ENCODE measurements around the gene NSUN3.
"Not testable (repeated sequence)": the region's sequence is repeated elsewhere in the genome, so short reads cannot be mapped to it uniquely, and the experiment has no call there.

NSUN3 gene
- total RNA-seq = 13.9 to 33.6 (median 26.5) reads per million in 17 experiments

DNA sequence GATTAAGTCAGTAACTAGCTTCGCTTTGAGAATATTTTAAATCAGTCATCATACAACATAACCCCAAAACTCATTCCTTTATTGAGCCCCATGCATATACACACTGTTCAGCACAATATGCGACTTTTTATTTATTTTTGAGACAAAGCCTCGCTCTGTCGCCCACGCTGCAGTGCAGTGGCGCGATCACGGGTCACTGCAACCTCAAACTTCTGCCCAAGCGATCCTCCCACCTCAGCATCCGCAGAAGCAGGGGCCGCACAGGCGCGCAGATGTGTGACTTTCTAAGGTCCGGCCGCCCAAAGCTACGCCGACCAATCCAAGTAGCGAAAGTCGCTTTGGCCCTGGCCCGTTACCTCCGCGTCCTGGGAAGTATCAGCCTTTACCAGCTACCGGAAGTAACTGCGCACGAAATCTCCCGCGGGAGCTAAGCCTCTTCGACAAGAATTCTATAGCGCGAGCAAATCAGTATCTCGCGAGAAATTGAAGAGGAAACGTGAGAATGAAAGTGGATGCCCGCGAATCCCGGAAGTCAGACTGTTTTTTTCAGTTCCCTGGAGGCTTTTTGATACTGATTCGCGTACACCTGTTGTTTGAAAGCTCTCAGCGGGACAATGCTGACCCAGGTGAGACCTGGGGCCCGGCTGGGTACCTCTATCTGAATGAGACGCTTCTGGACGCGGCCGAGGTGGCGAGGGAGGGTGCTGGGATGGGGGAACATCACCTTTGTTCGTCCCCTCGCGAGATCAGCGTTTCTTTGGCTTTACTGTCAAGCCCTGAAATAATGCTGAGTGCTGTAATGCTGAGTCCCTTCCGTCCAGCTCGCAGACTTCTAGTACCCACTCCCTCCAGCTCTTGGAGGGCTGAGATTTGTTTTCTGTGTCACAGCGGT, at the start of gene NSUN3, which contains the start of gene DHFR2:
Gene NSUN3 (plus strand): TSS at position 549 of the 892 bp plus-strand sequence. CDS start 66 bp downstream, at position 615.
Gene DHFR2 (minus strand): TSS at position 404 of the 892 bp plus-strand sequence. CDS start 1,405 bp downstream, outside the sequence.
- peak; percentile 96 to 99 (median 98) for DNase-seq

GRCh38 chr3:94015025-94015424, 47.8 kb upstream of the NSUN3 start:
- DNase-seq = no peak

DNA sequence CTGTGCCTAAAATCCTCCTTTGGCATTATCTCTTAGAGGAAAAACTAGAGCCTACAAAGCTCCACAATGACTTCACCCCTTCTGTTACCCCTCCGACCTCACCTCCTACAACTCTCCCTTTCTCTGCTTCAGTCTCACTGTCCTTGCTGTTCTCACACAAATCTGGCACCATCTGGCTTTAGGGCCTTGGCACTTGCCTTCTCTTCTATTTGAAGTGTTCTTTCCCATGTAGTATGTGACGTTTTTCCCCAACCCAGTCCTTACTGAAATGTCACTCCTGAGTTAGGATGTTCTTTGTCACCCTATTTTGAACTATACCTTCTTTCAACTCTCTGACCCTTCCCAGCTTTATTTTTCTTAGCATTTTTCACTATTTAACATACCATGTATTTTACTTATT, 43.2 kb upstream of the NSUN3 start:
- no peak for DNase-seq

DNA sequence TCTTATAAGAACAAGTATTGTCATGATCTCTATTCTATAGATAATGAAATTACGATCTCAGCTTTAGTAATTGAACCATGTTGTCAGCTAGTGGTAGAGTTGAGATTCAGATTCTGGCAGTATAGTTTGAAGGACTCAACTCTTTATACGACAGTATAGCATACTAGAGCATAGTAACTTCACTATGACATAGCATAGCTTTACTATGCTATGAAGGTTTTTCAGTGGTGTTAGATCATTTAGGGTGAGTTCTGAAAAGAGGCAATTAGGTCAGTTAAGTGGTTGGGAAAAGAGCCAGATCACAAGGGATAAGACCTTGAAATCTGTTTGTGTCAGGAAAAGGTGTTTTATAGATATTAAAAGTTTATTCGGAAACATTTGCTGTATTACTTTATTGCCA, 42.6 kb upstream of the NSUN3 start:
- no peak for DNase-seq

DNA sequence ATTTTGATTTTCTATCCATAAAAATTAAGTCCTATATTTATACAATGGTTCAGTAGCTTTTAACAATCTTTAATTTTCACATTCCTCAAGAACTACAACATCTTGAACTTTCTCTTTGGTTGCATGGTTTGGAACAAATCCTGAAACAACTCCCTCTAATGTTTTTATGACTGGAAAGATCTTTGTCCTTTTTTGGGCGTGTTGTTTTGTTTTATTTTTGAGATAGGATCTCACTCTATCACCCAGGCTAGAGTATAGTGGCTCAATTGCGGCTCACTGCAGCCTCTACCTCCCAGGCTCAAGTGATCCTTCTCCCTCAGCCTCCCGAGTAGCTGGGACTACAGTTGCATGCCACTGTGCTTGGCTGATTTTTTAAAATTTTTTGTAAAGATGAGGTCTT, 38.5 kb upstream of the NSUN3 start:
- no peak for DNase-seq

DNA sequence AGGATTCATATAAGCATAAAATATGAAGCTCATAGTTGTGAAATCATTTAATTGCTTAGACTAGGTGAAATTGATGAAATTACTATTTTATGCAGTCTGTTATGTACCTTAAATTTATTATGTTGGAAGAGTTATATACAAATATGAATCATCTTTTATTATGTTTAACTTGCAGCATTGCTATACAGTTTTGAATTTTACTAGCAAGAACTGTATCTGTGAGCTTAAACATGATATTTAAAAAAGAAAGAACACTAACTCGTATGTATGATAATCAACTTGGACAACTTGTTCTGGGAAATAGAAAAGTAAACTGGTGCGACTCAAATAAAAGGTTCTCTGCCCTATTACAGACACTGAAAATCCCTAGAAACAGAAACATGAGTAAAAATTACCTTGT, 36.2 kb upstream of the NSUN3 start:
- no peak for DNase-seq

DNA sequence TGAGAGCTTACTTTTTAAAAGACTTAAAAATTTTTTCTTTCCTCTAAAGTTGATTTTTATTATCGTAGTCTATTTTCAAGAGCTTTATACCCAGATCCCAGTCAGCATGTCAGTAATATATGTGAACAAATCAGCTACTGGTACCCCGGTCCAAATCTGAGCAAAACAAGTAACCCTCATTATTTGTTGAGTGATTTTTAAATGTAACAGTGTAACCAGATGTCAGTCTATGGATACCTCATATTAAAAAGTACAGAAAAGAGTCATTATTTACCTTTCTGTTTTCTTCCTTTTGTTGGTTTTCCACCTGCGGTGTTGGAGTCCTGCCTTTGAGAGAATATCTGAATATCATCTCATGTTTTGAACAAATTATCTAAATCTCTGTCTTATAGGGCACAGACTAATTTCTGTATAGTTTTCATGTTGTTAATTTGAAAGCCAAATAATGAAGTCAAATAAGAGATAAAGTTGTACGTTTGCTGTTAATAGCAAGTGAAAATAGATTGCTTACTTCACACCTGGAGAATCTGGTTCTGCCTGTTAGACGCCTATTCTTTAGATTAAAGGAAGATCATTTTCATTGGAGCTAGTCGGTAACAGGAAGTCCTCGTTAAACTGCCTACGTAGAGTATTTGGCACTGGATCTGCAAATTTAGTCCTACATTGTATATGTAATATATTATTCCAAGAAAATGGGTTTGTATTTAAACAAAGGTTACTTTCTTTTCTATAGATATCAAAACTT, 34.6 kb upstream of the NSUN3 start, which contains the start of gene STX19:
Gene STX19 (minus strand): TSS at position 505 of the 745 bp plus-strand sequence. CDS start 13,328 bp downstream, outside the sequence.
- no peak for DNase-seq

- DNase-seq = peak; percentile 8 to 52 (median 24)
These were observed 25.9 kb upstream of the NSUN3 start for GRCh38 chr3:94036909-94037507.

GRCh38 chr3:94043285-94043684, 19.6 kb upstream of the NSUN3 start:
- DNase-seq = no peak

GRCh38 chr3:94044100-94044936, 18.5 kb upstream of the NSUN3 start:
- not testable (repeated sequence) for DNase-seq

DNA sequence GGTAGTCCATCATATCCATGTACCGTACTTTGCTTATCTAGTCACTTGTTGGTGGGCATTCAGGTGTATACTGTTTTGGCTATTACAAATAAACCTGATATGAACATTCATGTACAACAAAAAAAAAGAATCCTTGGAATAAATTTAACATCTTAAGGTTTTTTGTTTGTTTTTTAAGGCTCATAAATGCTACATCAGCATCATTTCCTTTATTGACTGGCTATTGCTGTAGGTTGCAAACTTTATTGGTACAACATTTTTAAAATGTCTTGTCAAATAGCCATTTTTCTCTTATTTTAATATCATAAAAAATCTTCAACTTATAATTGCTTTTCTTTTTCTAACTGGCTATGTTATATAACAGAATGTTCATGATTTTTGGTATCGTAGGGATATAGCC, 16.3 kb upstream of the NSUN3 start:
- DNase-seq = no peak

DNA sequence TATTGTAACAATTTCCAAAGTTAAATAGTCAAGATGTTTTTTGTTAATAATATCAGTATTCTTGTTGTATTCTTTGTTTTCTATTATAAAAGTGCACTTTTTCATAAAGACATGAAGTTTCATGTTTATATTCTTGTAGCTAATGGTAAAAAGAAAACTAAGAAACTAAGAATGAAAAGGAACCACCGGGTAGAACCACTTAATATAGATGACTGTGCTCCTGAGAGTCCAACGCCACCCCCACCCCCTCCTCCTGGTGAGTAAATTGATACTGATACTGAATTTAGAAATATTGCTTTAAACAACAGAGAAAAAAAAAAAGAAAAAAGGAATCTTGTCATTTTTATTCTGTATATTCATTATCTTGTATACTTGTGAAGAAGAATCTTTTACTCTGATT, 13.6 kb upstream of the NSUN3 start:
- DNase-seq = no peak

GRCh38 chr3:94050546-94050945, 12.3 kb upstream of the NSUN3 start:
- no peak for DNase-seq

DNA sequence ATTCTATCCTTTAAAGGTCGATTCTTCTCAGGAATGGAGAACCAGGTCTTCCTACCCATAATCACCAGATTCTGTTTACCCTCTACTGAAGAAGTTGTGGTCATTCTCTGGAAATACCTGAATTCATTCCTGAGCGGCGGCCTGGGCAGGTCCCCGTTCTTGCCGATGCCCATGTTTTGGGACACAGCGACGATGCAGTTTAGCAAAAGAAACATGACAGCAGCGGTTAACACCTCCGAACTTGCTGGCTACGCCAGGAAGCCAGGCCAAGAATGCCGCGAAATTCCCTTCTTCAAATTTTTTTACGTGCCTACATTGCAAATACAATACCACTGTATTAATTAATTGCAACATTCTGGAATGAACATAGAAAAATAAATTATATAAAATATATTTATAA, 1.6 kb upstream of the NSUN3 start:
- DNase-seq = no peak

GRCh38 chr3:94063496-94064119, 747 bp downstream of the NSUN3 start:
- peak in 3 of 4 experiments; percentile 9 to 17 (median 10) for DNase-seq

- peak; percentile 8 to 55 (median 40) for DNase-seq
These were observed 1.5 kb downstream of the NSUN3 start for GRCh38 chr3:94064243-94064860.

- DNase-seq = no peak
These were observed 2.3 kb downstream of the NSUN3 start for GRCh38 chr3:94065122-94065521.

DNA sequence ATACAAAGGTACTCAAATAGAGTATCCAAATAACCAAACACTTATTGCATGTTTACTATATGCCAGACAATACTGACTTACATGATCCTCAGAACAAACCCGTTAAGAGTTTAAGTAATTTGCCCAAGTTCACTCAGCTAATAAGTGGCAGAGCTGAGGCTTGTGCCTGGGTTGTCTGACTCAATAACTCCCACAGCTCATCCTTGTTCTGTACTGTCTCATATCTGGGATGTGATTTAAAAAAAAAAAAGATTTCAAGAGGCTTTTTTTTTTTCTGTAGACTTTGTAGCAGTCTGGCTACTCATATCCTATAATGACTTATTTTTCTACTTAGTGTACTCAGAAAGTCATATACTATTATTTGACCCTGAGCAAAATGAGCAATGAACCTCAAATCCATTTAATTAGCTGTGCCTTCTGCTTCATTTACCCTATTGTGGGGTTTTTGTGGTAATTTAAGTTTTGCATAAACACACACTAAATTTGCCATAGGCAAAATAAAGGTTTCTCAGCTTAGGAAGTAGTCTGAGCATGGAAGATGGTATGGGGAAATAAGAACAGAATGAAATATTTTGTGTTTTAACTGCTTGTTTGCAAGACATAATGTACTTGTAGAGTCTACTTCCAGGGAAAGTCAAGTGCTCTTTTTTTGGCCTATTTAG, 3.1 kb downstream of the NSUN3 start:
- no peak for DNase-seq

- DNase-seq = no peak
These were observed 3.9 kb downstream of the NSUN3 start for GRCh38 chr3:94066506-94067500.

All from suppressor macrophage (primary cell).